Right lobe of liver (tissue), 4 donors: ENCODE data around the gene TAF8.

Experiments used
- CTCF ChIP-seq, 4 donors: fragments of 200-600 bp in 3 of 4; fragments of 450-650 bp in 1 of 4; IDR thresholded peaks; one replicate each; pipeline versions ENCODE4 v1.5.1 to v1.8.0; 2016 to 2022; ENCODE audit warnings: antibody characterized with exemption in 4 of 4, mild to moderate bottlenecking in 2 of 4
- POLR2A ChIP-seq: fragments of 450-650 bp; IDR thresholded peaks from one replicate; pipeline ENCODE4 v1.6.1; 2017; ENCODE audit warnings: antibody characterized with exemption, mild to moderate bottlenecking
- donor health status: DM: no; HTN: no; CAD: no.
- donor health status: DM: no; HTN: no; CAD: no.
- donor health status: DM: no; HTN: yes; CAD: no.

GRCh38 chr6:42101186-42101657 lies 50.9 kb downstream of the TAF8 start:
- TF ChIP-seq CTCF (IDR thresholded peaks at IDR 0.05), result no peak
- TF ChIP-seq POLR2A, result no peak
